GM21528 (cell line): ENCODE measurements around the gene C10orf95.
"Not testable (repeated sequence)": the region's sequence is repeated elsewhere in the genome, so short reads cannot be mapped to it uniquely, and the experiment has no call there.

ENCODE experiments used
- ATAC-seq: cut with Tn5 transposase; IDR thresholded peaks from one replicate; pipeline ENCODE4 v1.9.1; 2021; ENCODE audit warnings: mild to moderate bottlenecking, moderate library complexity; ENCODE audit not compliant: unreplicated experiment, low FRiP score

C10orf95 gene

DNA sequence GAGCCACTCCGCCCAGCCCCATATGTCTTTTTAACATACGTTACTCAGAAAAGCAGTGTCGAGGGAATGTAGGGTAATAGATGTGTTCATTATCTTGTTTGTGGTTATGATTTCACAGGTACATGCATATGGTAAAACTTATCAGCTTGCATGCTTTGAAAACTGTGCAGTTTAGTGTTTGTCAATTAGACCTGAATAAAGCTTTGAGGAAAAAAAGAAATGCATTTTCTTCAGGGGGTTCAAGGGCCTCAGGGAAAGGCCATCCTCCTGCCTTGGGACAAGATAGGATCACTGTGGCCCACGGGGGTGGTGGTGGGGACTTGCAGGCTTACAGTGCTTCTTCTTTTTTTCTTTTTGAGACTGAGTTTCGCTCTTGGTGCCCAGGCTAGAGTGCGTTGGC, 16.0 kb upstream of the C10orf95 start:
- no peak for ATAC-seq

GRCh38 chr10:102465466-102465865, 14.1 kb upstream of the C10orf95 start:
- no peak for ATAC-seq

GRCh38 chr10:102463983-102464382, 12.6 kb upstream of the C10orf95 start:
- ATAC-seq: no peak

DNA sequence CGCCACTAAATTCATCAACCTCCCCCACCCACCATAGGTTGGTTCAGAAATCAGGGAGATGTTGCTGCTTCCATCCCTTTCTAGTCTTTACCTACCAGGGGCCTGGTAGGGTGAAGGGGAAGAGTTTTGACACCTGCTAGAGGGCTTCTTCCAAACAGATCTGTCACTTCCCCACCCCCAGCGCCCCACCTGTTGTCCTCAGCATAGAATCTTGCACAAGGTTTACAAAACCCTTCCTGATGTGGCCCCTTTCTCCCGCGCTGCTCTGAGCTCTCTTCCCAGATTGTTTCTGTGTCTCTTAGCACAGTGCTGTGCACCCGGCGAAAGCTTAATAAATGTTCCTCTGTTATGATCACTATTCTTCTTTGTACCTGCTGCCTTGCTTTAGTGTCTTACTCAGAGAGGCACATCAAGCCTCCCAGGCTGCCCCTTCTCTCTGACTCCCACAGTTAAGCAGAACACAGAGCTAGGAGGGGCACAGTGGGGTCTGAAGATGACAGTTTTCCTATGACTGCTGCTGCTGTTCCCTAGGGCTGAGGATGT, 11.2 kb upstream of the C10orf95 start:
- no peak for ATAC-seq

GRCh38 chr10:102461187-102462054, 10.1 kb upstream of the C10orf95 start:
- peak; percentile 70 for ATAC-seq

DNA sequence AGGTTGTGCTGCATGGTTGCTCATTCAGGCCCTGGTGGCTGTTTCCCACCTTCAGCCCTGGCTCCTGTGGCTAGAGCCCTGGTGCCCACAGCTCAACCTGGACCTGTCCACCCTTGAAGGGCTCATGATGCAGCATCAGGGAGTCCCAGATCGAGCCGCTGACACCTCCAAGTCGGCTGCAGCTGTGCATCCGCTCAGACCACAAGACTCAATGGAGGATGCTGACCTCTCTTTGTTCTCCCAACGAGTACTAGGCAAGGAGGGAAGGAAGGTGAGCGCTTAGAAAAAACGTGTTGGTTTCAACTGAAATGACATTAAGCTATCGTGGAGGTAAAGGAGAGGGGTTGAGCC, 9.5 kb upstream of the C10orf95 start:
- ATAC-seq: peak; percentile 18

DNA sequence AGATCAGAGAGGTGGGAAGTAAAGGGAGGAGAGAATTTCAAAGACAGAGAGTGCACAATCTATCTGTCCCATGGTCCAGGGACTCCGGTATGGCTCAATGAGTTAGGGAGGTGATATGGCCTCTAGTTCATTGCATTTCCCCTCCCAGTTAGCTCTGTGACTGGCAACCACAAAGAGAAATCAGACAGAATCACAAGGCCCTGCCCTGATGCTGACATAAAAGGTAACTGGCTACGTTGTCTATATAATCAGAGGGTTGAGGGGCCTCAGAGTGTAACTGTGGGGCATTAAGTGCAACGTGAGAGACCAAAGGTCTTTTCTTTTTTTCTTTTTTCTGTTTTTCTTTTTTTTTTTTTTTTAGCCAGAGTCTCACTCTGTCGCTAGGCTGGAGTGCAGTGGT, 7.3 kb upstream of the C10orf95 start:
- ATAC-seq: no peak

- ATAC-seq: no peak
Observed at GRCh38 chr10:102457591-102458150, 6.3 kb upstream of the C10orf95 start.

DNA sequence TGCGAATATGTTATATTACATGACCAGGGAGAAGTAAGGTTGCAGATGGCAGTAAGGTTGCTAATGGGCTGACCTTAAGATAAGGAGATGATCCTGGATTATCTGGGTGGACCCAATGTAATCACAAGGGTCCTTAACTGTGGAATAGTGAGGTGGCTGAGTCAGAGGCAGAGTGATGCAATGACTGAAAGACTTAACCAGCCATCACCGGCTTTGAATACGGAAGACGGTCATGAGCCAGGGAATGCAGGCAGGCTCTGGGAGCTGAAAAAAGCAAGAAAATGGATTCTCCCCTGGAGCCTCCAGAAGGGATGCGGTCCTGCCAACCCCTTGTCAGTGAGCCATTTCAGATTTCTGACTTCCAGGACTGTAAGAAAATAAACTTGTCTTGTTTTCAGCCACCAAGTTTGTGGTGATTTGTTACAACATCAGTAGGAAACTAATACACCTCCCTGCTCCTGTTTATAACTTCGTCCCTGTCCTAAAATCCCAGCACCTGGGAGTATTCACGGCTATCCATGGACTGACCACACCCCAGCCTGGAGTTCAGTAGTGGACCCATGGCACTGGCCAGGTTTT, 4.6 kb upstream of the C10orf95 start:
- no peak for ATAC-seq

DNA sequence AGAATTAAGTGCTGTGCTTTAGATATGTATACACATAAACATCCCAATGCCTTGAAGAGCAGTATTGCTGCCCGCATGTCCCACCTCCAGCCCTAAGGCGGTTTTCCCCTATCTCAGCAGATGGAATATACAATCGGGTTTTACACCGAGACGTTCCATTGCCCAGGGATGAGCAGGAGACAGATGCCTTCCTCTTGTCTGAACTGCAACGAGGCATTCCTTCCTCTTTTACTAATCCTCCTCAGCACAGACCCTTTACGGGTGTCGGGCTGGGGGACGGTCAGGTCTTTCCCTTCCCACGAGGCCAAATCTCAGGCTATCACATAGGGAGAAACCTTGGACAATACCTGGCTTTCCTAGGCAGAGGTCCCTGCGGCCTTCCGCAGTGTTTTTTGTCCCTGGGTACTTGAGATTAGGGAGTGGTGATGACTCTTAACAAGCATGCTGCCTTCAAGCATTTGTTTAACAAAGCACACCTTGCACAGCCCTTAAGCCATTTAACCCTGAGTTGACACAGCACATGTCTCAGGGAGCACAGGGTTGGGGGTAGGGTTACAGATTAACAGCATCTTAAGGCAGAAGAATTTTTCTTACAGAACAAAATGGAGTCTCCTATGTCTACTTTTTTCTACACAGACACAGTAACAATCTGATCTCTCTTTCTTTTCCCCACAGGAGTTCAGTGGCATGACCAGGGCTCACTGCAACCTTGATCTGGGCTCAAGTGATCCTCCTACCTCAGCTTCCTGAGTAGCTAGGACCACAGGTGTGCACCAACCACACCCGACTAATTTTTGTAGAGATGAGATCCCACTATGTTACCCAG, 3.5 kb upstream of the C10orf95 start:
- not testable (repeated sequence) for ATAC-seq

- ATAC-seq: no peak
Observed at GRCh38 chr10:102453502-102453901, 2.2 kb upstream of the C10orf95 start.

DNA sequence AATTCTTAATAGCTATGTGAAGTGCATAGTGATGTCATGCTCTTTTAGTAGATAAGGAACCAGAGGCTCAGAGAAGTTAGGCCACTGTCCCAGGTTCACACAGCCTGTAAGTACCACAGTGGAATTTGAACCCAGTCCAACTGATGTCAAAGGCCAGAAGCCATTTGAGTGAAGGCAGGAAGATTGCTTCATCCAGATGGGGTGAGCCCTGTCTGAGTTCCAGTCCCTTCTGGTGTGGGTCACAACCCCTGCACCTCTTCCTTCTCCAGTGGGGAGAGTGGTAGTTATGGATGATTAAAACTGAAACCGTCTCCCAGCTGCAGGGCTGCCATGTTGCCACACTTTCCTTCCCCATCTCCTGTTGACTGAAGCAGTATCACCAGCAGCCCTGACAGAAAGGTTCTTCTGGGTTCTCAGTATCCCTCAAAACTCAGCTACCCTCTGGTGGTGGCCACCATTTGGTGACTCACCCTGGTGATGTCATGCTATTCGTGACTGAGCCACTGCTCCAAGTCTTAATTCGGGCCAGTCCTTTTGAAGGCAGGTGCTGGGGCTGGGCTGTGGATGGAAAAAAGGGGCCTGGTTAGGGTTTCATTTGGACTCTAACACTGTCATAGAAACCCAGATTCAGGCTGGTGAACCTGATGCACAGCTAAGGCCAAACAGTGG, 1.5 kb upstream of the C10orf95 start:
- no peak for ATAC-seq

GRCh38 chr10:102450374-102451104, 804 bp downstream of the C10orf95 start:
- ATAC-seq: peak; percentile 72

DNA sequence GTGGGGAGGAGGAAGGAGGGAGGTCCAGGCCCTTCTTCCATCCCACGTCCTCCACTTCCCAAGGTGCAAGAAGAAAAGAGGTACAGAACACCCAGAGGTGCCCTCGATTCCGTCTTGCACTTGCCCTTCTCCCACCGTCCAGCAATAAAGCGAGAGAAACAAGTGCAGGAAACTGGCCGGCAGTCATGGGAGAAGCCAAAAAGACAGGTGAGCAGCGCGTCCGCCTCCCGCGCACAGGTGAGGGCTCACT, 1.3 kb downstream of the C10orf95 start:
- peak; percentile 24 for ATAC-seq

DNA sequence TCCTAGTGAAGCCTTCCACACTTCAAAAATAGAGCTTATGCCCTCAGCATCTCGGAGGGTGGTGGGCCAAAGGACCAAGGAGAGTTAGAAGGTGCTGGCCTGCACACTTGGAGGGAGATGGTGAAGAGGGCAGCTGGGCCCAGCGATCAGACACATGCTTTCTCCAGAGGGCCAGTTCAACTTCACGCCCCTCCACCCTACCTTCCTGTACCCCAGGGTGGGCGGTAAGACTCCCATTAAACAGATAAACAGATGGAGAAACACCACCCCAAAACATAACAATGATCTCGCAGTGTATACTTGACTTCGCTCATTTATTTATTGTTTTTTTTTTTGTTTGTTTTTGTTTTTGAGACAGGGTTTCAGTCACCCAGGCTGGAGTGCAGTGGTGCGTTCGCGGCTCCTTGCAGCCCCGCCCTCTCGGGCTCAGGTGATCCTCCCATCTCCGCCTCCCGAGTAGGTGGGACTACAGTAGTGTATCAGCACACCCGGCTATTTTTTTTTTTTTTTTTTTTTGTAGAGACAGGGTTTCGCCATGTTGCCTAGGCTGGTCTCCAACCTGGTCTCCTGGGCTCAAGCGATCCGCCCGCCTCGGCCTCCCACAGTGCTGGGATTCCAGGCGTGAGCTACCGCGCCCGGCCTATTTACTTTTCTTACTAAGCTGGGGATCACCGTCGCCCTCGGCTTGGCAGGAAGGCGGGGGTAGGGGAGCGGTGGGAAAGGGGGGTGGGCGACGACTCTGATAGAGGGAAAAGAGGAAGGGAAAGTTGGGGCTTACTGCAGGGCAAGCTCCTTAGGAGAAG, 1.8 kb downstream of the C10orf95 start:
- peak; percentile 54 for ATAC-seq

DNA sequence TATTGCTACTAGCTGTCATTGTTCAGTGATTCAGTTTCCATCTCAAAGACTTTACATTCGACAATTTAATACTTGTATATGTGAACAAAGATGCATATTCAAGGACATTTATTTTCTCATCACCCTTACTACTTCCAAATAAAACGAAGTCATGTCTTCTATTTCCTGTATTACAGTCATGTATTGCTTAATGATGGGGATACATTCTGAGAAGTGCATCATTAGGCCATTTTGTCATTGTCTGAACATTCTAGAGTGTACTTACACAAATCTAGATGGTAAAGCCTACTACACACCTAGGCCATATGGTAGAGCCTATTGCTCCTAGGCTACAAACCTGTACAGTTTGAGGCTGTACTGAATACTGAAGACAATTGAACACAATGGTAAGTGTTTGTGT, 6.5 kb downstream of the C10orf95 start:
- ATAC-seq: no peak

- no peak for ATAC-seq
Observed at GRCh38 chr10:102438374-102438773, 13.0 kb downstream of the C10orf95 start.

DNA sequence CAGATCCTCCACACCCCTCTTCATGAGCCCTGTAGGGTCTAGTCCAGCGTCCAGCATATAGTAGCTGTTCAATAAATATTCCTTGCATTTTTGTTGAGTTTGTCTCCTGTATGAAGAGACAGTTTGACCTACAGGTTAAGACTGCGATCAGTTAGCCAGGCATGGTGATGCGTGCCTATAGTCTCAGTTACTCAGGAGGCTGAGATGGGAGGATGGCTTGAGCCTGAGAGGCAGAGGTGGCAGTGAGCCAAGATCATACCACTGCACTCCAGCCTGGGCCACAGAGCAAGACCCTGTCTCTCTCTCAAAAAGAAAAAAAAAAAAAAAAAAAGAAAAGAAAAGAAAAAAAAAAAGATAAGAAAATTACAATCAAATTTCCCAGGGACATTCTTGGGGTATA, 13.8 kb downstream of the C10orf95 start:
- no peak for ATAC-seq

DNA sequence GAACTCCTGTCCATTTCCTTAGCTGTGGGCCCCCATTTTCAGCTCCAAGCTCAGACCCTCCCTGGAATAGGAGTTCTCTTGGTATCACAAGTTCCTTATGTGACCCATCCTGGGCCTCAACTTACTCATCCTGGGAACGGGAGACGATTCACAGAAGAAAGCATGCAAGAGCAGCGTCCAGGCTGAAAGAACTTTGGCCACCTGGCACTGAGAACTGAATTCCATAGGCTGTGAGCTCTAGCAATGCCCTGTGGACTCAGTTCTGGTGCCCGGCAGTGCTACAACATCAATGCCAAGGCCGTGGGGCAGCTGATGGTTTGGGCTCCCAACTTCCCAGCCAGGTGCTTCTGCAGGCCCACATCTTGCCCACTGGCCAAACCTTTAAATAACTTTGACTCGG, 15.0 kb downstream of the C10orf95 start:
- no peak for ATAC-seq
